Ishikawa (cell line): Measurements from ENCODE around the gene USP20.

Experiments used
- CEBPB ChIP-seq: IDR thresholded peaks from 2 replicates; pipeline ENCODE4 v1.6.1; 2012
- YY1 ChIP-seq: IDR thresholded peaks from 2 replicates; pipeline ENCODE4 v1.6.1; 2012; ENCODE audit warnings: low read depth
- TF ChIP-seq, protein P1 (sequence below): IDR thresholded peaks from 2 replicates; pipeline ENCODE4 v1.6.1; 2012; ENCODE audit warnings: low read depth, mild to moderate bottlenecking

DNA sequence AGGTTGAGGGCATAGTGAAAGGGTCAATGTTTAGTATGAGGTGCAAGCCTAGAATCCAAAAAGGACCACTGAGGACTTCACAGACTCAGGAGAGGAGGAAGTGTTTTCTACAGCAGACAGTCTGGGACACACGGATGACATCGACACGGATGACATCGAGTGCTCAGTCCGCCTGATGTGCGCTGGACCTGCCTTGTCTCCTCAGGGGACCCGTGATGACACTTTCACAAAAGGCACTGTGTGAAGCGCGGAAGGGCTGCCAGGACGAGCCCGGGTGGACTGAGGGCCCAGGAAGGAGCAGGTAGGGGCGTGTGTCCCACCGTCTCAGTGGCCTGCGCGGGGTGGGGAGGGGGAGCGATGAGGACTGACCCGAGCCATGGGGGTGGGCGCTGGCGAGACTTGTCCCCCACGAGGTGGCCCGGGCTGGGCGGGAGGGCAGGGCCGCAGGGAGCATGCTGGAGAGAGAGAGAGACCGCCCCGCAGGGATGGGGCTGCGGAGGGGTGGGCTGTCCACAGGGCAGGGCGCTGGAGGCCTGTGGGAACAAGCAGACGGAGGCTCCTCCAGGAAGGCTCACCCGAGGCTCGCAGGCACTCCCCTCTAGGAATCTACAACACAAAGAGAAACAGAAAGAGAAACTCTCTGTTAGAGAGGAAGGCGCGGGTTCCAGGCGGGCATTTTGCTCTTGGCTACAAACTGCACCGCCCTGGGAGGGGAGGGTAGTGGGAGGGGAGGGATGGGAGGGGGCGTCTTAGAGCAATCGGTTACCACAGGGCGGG, 54.9 kb downstream of the USP20 start:
- TF ChIP-seq CEBPB: no peak
- no peak for TF ChIP-seq YY1
- TF ChIP-seq, protein P1, sequence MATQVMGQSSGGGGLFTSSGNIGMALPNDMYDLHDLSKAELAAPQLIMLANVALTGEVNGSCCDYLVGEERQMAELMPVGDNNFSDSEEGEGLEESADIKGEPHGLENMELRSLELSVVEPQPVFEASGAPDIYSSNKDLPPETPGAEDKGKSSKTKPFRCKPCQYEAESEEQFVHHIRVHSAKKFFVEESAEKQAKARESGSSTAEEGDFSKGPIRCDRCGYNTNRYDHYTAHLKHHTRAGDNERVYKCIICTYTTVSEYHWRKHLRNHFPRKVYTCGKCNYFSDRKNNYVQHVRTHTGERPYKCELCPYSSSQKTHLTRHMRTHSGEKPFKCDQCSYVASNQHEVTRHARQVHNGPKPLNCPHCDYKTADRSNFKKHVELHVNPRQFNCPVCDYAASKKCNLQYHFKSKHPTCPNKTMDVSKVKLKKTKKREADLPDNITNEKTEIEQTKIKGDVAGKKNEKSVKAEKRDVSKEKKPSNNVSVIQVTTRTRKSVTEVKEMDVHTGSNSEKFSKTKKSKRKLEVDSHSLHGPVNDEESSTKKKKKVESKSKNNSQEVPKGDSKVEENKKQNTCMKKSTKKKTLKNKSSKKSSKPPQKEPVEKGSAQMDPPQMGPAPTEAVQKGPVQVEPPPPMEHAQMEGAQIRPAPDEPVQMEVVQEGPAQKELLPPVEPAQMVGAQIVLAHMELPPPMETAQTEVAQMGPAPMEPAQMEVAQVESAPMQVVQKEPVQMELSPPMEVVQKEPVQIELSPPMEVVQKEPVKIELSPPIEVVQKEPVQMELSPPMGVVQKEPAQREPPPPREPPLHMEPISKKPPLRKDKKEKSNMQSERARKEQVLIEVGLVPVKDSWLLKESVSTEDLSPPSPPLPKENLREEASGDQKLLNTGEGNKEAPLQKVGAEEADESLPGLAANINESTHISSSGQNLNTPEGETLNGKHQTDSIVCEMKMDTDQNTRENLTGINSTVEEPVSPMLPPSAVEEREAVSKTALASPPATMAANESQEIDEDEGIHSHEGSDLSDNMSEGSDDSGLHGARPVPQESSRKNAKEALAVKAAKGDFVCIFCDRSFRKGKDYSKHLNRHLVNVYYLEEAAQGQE: no peak
